ENCODE measurements around the gene ANKDD1A. TPM values are rescaled to one million over a fixed set of nuclear protein-coding genes. Genes with fewer than 3 reads are reported as not detected.

ANKDD1A gene
- 2.2 and 2.5 TPM in 2 replicates for total RNA-seq (2014; rRNA removed; shearing (Covaris generic); ENCODE audit: low replicate concordance)

DNA sequence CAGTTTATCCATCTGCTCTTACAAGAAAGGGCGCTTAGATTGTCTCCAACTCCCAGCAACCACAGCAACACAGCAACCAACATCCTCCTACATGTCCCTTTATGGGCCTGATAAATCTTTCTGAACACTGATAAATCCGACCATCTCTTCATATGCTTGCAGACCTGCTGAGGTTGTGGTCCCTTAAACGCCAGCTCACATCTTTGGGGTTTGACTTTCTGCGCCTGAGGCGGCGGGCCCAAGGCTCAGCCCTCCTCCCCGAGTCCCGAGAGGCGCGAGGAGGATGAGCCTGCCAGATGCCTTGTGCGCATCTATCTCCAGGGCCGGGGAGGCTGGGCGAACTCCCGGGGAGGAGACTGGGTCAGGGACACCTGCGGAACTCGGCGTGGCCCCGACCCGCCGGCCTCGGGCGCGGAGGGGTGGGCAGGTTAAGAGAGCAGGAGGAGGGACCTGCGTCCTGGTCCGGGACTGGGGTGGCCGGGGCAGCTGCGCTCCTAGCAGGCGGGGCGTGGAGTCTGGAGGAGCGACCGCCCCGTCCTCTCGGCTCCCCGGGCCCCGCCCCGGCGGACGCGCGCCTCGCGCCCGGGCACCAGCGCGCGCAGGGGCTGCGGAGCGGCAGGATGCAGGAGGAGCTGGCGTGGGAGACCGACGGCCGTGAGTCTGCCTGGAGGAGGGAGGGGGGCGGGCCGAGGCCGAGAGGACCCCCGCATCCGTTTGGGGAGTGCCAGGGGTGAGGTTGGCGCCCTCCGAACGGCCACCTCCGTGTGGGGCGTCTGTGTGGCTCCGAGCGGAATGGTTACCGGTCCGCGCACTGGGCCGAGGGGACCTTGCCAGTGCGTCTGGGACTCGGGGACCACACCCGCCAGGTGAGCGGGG is at the start of gene ANKDD1A:
TSS of gene ANKDD1A (plus strand) at position 592 of the 876 bp plus-strand sequence. CDS start at position 621, 29 bp downstream.
- in situ Hi-C loops (cut with HindIII; ENCODE audit: low pct_unique_long_range_greater_than_20kb, low sequenced_read_pairs), result no loop called here
- DNase-seq (ENCODE audit: low read depth), result peak; percentile 63

GRCh38 chr15:64861960-64862359 is 49.7 kb upstream of the ANKDD1A start:
- DNase-seq (ENCODE audit: low read depth), result no peak
- in situ Hi-C loops (cut with HindIII; ENCODE audit: low pct_unique_long_range_greater_than_20kb, low sequenced_read_pairs), result no loop called here

- no peak for DNase-seq (ENCODE audit: low read depth)
- in situ Hi-C loops (cut with HindIII; ENCODE audit: low pct_unique_long_range_greater_than_20kb, low sequenced_read_pairs), result no loop called here
Measured at GRCh38 chr15:64862408-64862807, 49.3 kb upstream of the ANKDD1A start.

- in situ Hi-C loops (cut with HindIII; ENCODE audit: low pct_unique_long_range_greater_than_20kb, low sequenced_read_pairs), result no loop called here
- no peak for DNase-seq (ENCODE audit: low read depth)
Measured at GRCh38 chr15:64864068-64864467, 47.6 kb upstream of the ANKDD1A start.

GRCh38 chr15:64865126-64865997 is 46.3 kb upstream of the ANKDD1A start:
- DNase-seq (ENCODE audit: low read depth), result no peak
- in situ Hi-C loops (cut with HindIII; ENCODE audit: low pct_unique_long_range_greater_than_20kb, low sequenced_read_pairs), result no loop called here

- DNase-seq (ENCODE audit: low read depth), result no peak
- in situ Hi-C loops (cut with HindIII; ENCODE audit: low pct_unique_long_range_greater_than_20kb, low sequenced_read_pairs), result no loop called here
Measured at GRCh38 chr15:64865998-64866520, 45.6 kb upstream of the ANKDD1A start.

DNA sequence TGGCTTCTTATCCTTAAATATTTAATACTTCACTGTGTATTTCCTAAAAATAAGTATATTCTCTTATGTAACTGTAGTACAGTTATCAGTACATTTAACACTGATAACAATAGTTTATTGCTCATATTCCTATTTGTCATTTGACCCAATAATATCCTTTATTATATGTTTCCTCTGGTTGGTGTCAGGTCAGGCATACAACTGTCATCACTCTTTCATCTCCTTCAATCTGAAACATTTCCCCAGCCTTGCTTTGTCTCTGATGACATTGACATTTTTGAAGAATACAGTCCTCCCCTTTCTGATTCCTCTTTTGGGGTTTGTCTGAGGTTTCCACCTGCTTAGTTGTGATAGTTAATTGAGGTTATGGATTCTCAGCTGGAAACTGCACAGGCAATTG is 42.2 kb upstream of the ANKDD1A start:
- in situ Hi-C loops (cut with HindIII; ENCODE audit: low pct_unique_long_range_greater_than_20kb, low sequenced_read_pairs), result no loop called here
- no peak for DNase-seq (ENCODE audit: low read depth)

DNA sequence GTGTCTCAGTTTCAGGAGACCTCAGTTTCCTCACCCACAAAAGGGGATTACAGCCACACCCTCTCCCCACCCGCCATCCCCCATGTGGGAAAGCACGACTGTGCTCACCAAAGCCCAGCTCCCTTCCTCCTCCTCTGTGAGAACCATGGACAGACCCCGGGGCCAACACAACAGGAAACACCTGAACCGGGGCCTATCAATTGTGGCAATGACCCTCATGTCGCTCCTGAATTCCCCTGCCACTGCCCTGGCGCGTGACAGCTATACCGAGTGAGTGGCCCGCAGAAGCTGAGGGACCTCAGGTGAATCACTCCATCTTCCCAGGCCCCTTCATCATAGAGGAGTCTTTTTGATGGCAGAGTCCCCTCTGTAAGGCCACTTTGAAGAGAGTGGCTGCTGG is 41.3 kb upstream of the ANKDD1A start:
- DNase-seq (ENCODE audit: low read depth), result no peak
- in situ Hi-C loops (cut with HindIII; ENCODE audit: low pct_unique_long_range_greater_than_20kb, low sequenced_read_pairs), result no loop called here

- DNase-seq (ENCODE audit: low read depth), result no peak
- in situ Hi-C loops (cut with HindIII; ENCODE audit: low pct_unique_long_range_greater_than_20kb, low sequenced_read_pairs), result no loop called here
Measured at GRCh38 chr15:64875641-64876223, 36.0 kb upstream of the ANKDD1A start.

DNA sequence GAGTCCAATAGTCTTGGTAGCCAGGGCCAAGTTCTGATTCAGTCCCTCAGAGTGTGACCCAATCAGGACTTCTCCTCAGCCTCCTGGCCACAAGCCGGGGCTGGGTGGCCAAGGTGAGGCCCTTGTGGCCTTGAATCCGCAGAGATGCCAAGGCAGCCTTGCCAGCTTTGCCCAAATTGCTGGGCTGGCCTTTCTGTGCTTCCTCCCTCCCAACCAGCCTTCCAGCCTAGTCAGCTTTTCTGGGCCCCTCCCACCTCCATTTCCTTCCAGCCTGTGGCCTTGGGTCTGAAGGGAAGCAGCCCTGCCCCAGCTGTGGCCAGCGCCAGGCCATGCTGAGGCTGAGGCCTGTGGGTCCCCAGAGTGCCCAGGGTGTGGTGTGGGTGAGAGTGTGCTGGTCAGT is 34.3 kb upstream of the ANKDD1A start:
- in situ Hi-C loops (cut with HindIII; ENCODE audit: low pct_unique_long_range_greater_than_20kb, low sequenced_read_pairs), result no loop called here
- no peak for DNase-seq (ENCODE audit: low read depth)

DNA sequence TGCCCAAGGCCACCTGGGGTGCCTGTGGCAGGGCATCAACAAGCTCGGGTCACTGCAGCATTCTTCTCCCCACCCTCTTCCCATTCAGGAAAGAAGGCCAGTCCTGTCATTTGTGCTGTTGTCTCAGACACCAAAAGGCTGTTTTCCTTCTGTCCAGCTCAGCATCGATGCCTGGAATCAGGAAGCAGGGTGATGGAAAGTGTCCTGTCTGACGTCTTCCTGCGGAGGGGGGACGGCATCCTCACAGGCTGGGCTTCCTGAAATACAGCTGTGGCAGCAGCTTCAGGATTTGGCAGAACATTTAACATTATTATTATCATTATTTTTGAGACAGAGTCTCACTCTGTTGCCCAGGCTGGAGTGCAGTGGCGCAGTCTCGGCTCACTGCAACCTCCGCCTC is 33.0 kb upstream of the ANKDD1A start:
- in situ Hi-C loops (cut with HindIII; ENCODE audit: low pct_unique_long_range_greater_than_20kb, low sequenced_read_pairs), result no loop called here
- DNase-seq (ENCODE audit: low read depth), result no peak

GRCh38 chr15:64883100-64883581 is 28.6 kb upstream of the ANKDD1A start:
- DNase-seq (ENCODE audit: low read depth), result no peak
- in situ Hi-C loops (cut with HindIII; ENCODE audit: low pct_unique_long_range_greater_than_20kb, low sequenced_read_pairs), result no loop called here

DNA sequence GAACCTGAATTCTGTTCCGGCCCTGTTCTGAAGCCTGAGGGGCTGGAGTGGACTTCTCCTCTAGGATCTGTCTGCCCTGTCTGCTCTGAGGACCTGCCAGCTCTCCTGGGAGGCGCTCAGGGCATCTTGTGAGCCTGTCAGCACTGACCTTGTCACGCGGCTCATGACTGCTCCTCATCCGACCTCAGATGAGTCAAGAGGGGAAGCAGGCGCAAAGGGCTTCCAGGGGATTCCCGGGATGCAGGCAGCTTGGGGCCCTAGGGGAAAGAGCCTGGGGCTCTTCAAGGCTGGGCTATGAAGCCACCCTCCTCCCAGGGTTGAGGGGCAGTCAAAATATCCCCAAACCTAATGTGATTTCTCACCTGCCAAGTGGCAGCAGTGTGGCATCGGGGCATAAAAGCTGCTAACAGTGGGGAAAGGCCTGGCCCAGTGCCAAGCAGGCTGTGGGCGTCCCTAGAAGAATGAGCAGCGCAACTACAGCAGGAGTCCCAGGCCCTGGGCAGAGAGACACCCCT is 27.6 kb upstream of the ANKDD1A start:
- peak; percentile 90 for DNase-seq (ENCODE audit: low read depth)
- in situ Hi-C loops (cut with HindIII; ENCODE audit: low pct_unique_long_range_greater_than_20kb, low sequenced_read_pairs), result no loop called here

DNA sequence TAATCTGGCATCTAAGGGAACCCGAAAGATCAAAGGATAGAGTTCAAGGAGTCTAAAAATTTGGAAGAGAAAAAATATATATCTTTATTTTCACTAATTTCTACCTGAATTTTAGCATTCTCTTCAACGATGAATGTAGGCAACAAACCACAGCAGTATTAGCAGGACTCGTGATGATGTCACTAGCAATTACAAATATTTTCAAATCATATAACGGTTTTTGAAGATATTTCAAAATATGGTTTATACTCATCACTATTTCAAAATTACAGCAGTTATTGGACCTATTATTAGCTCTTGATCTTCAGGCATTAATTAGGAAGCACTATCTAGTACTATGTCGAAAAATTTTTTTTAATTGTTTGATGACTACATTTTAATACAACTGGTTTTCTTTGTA is 27.0 kb upstream of the ANKDD1A start:
- in situ Hi-C loops (cut with HindIII; ENCODE audit: low pct_unique_long_range_greater_than_20kb, low sequenced_read_pairs), result no loop called here
- DNase-seq (ENCODE audit: low read depth), result no peak

- in situ Hi-C loops (cut with HindIII; ENCODE audit: low pct_unique_long_range_greater_than_20kb, low sequenced_read_pairs), result no loop called here
- no peak for DNase-seq (ENCODE audit: low read depth)
Measured at GRCh38 chr15:64888336-64888735, 23.4 kb upstream of the ANKDD1A start.

- DNase-seq (ENCODE audit: low read depth), result no peak
- in situ Hi-C loops (cut with HindIII; ENCODE audit: low pct_unique_long_range_greater_than_20kb, low sequenced_read_pairs), result no loop called here
Measured at GRCh38 chr15:64891561-64891960, 20.1 kb upstream of the ANKDD1A start.

- DNase-seq (ENCODE audit: low read depth), result no peak
- in situ Hi-C loops (cut with HindIII; ENCODE audit: low pct_unique_long_range_greater_than_20kb, low sequenced_read_pairs), result no loop called here
Measured at GRCh38 chr15:64892847-64893403, 18.8 kb upstream of the ANKDD1A start.

Measured in Caki2 (cell line).